H1 (cell line): ENCODE measurements around the gene SYP. TPM values are rescaled to one million over a fixed set of nuclear protein-coding genes. Genes with fewer than 3 reads are reported as not detected.

Experiments used
- CTCF ChIA-PET: fragments of 300-600 bp; sonication (Branson Sonifier 250); formaldehyde crosslinking; loops from one replicate; lab custom pipeline; 2021; ENCODE audit not compliant: partially characterized antibody; lab: Charles Lee
- POLR2A ChIA-PET: fragments of 300-600 bp; sonication (Branson Sonifier 250); formaldehyde crosslinking; loops from one replicate; lab custom pipeline; 2021; ENCODE audit warnings: inconsistent platforms; ENCODE audit not compliant: partially characterized antibody; lab: Charles Lee
- DNase-seq, 2 experiments: peaks; one replicate each; pipeline versions ENCODE4 v3.0.0 to v3.0.0-alpha.2; 2010 to 2022; ENCODE audit warnings: low spot score in 2 of 2, low read depth in 1 of 2, mixed read lengths in 1 of 2
- FAIRE-seq: peaks from 2 replicates; lab custom pipeline; 2011; peaks lifted over from hg19 to GRCh38; lab: Jason Lieb, UNC
- H2AFZ ChIP-seq: 2 replicates; pipeline ENCODE4 v1.8.1; 2012; ENCODE audit warnings: low read length, inconsistent platforms
- H2AK5ac ChIP-seq: 2 replicates; pipeline ENCODE4 v1.6.1; 2013; ENCODE audit warnings: low read depth, low read length
- H2BK120ac ChIP-seq: replicated peaks from 2 replicates; pipeline ENCODE3; 2013; ENCODE audit warnings: low read depth, low read length, inconsistent platforms
- H2BK12ac ChIP-seq: 2 replicates; pipeline ENCODE4 v1.6.1; 2013; ENCODE audit warnings: low read depth, low read length
- H2BK15ac ChIP-seq: 2 replicates; pipeline ENCODE4 v1.6.1; 2013; ENCODE audit warnings: low read length
- H2BK20ac ChIP-seq: 2 replicates; pipeline ENCODE4 v1.6.1; 2013; ENCODE audit warnings: low read length
- H2BK5ac ChIP-seq: 2 replicates; pipeline ENCODE4 v1.6.1; 2013; ENCODE audit warnings: low read depth, low read length
- H3K14ac ChIP-seq: 2 replicates; pipeline ENCODE4 v1.6.1; 2013; ENCODE audit warnings: inconsistent platforms; ENCODE audit not compliant: insufficient read length
- H3K18ac ChIP-seq: 2 replicates; pipeline ENCODE4 v1.6.1; 2013; ENCODE audit warnings: low read length; ENCODE audit errors: extremely low read depth
- H3K23ac ChIP-seq: 2 replicates; pipeline ENCODE4 v1.6.1; 2013; ENCODE audit warnings: inconsistent platforms; ENCODE audit not compliant: insufficient read length
- H3K23me2 ChIP-seq: 2 replicates; pipeline ENCODE4 v1.6.1; 2013; ENCODE audit warnings: low read depth, low read length
- H3K27ac ChIP-seq: 2 replicates; pipeline ENCODE4 v1.6.1; 2011; ENCODE audit warnings: low read depth, low read length, inconsistent platforms
- H3K27me3 ChIP-seq, 4 experiments: replicated peaks in 1 of 4; 1 replicate in 1 of 4; 2 replicates in 3 of 4; pipeline versions ENCODE4 v1.6.1 to v1.8.1; 2011 to 2013; ENCODE audit warnings: low read length in 3 of 4, mild to moderate bottlenecking in 3 of 4, inconsistent platforms in 2 of 4, mixed read lengths in 2 of 4, moderate library complexity in 1 of 4; ENCODE audit not compliant: control insufficient read depth in 3 of 4, insufficient read depth in 3 of 4; ENCODE audit errors: extremely low read depth in 1 of 4
- H3K36me3 ChIP-seq, 4 experiments: 2 replicates each; pipeline versions ENCODE4 v1.6.1 to v1.8.1; 2011 to 2013; ENCODE audit warnings: mild to moderate bottlenecking in 4 of 4, low read length in 3 of 4, moderate library complexity in 2 of 4, control low read depth in 1 of 4, inconsistent platforms in 1 of 4; ENCODE audit not compliant: insufficient read depth in 4 of 4, control insufficient read depth in 2 of 4
- H3K4ac ChIP-seq: replicated peaks from 2 replicates; pipeline ENCODE3; 2013; ENCODE audit warnings: low read length, low read depth, mixed read lengths, inconsistent platforms; ENCODE audit not compliant: insufficient read length
- H3K4me1 ChIP-seq, 4 experiments: replicated peaks in 1 of 4; 1 replicate in 1 of 4; 2 replicates in 3 of 4; pipeline versions ENCODE4 v1.6.1 to v1.8.1; 2011 to 2013; ENCODE audit warnings: low read length in 3 of 4, inconsistent platforms in 2 of 4, mixed read lengths in 1 of 4; ENCODE audit not compliant: insufficient read depth in 4 of 4, control insufficient read depth in 3 of 4
- H3K4me2 ChIP-seq, 2 experiments: 2 replicates each; pipeline versions ENCODE4 v1.6.1 to v1.8.1; 2011 to 2013; ENCODE audit warnings: low read depth in 2 of 2, low read length in 2 of 2, control low read depth in 1 of 2, inconsistent platforms in 1 of 2, mild to moderate bottlenecking in 1 of 2; ENCODE audit not compliant: insufficient read depth in 1 of 2
- H3K4me3 ChIP-seq, 4 experiments: fragments of 200-600, 300-600 bp in 1 of 4; sonication (generic), shearing (Covaris generic), sonication (Bioruptor Twin) in 1 of 4; 2 replicates each; pipeline versions ENCODE4 v1.5.1 to v1.8.1; 2011 to 2016; ENCODE audit warnings: low read length in 4 of 4, low read depth in 3 of 4, control low read depth in 2 of 4, inconsistent platforms in 2 of 4, mild to moderate bottlenecking in 2 of 4, mixed read lengths in 1 of 4, moderate library complexity in 1 of 4; ENCODE audit not compliant: insufficient read depth in 2 of 4; ENCODE audit errors: extremely low read depth in 1 of 4
- H3K56ac ChIP-seq: replicated peaks from 2 replicates; pipeline ENCODE3; 2013; ENCODE audit warnings: low read depth, mild to moderate bottlenecking, mixed read lengths, low read length, inconsistent platforms; ENCODE audit not compliant: insufficient read length
- H3K79me1 ChIP-seq: 2 replicates; pipeline ENCODE4 v1.6.1; 2013; ENCODE audit warnings: low read depth, low read length, control low read depth
- H3K79me2 ChIP-seq, 2 experiments: 2 replicates each; pipeline versions ENCODE4 v1.6.1 to v1.8.1; 2012 to 2013; ENCODE audit warnings: low read length in 2 of 2, mild to moderate bottlenecking in 2 of 2, inconsistent platforms in 1 of 2; ENCODE audit not compliant: insufficient read depth in 2 of 2, control insufficient read depth in 1 of 2
- H3K9ac ChIP-seq, 4 experiments: replicated peaks in 1 of 4; 1 replicate in 1 of 4; 2 replicates in 3 of 4; pipeline versions ENCODE4 v1.6.1 to v1.8.1; 2011 to 2013; ENCODE audit warnings: low read depth in 3 of 4, low read length in 3 of 4, control low read depth in 2 of 4, mild to moderate bottlenecking in 2 of 4, moderate library complexity in 2 of 4, inconsistent platforms in 1 of 4; ENCODE audit errors: extremely low read depth in 1 of 4
- H3K9me3 ChIP-seq, 2 experiments: 2 replicates each; pipeline versions ENCODE4 v1.6.1 to v1.8.1; 2012 to 2013; ENCODE audit warnings: mild to moderate bottlenecking in 2 of 2, moderate library complexity in 2 of 2, control low read depth in 1 of 2, inconsistent platforms in 1 of 2, low read depth in 1 of 2, low read length in 1 of 2, mixed read lengths in 1 of 2; ENCODE audit not compliant: insufficient read depth in 2 of 2
- H4K20me1 ChIP-seq, 2 experiments: replicated peaks in 1 of 2; 2 replicates each; pipeline versions ENCODE3 to v1.8.1; 2011 to 2013; ENCODE audit warnings: inconsistent platforms in 2 of 2, low read length in 2 of 2, mild to moderate bottlenecking in 1 of 2; ENCODE audit not compliant: insufficient read depth in 2 of 2, control insufficient read depth in 1 of 2
- H4K5ac ChIP-seq: 2 replicates; pipeline ENCODE4 v1.6.1; 2013; ENCODE audit warnings: low read length, low read depth, mixed read lengths, inconsistent platforms; ENCODE audit not compliant: insufficient read length
- H4K8ac ChIP-seq: 2 replicates; pipeline ENCODE4 v1.8.0; 2013; ENCODE audit warnings: mild to moderate bottlenecking, moderate library complexity, low read length, inconsistent platforms; ENCODE audit not compliant: insufficient read depth; ENCODE audit errors: extremely low read depth
- H4K91ac ChIP-seq: replicated peaks from 2 replicates; pipeline ENCODE3; 2013; ENCODE audit warnings: low read length, mixed read lengths, inconsistent platforms; ENCODE audit not compliant: insufficient read length
- CREB1 ChIP-seq: IDR thresholded peaks from 2 replicates; pipeline ENCODE4 v1.6.1; 2012; ENCODE audit warnings: inconsistent platforms
- POLR2A ChIP-seq, 2 experiments: IDR thresholded peaks; 1 replicate in 1 of 2; 2 replicates in 1 of 2; pipeline ENCODE4 v1.6.1; 2011; ENCODE audit warnings: low read depth in 2 of 2, low read length in 2 of 2, mild to moderate bottlenecking in 2 of 2; ENCODE audit errors: control extremely low read depth in 1 of 2
- POLR2AphosphoS5 ChIP-seq: IDR thresholded peaks from 2 replicates; pipeline ENCODE4 v1.6.1; 2011; ENCODE audit warnings: low read depth, low read length
- RAD21 ChIP-seq, 2 experiments: IDR thresholded peaks in 1 of 2; conservative IDR thresholded peaks in 1 of 2; 2 replicates each; pipeline ENCODE4 v1.6.1; 2011; ENCODE audit warnings: low read depth in 2 of 2, low read length in 2 of 2, improper control_type of control experiment in 1 of 2, inconsistent platforms in 1 of 2, mild to moderate bottlenecking in 1 of 2, moderate library complexity in 1 of 2
- RFX5 ChIP-seq: IDR thresholded peaks from 2 replicates; pipeline ENCODE4 v1.6.1; 2011; ENCODE audit warnings: low read depth, low read length, improper control_type of control experiment, borderline replicate concordance
- TAF1 ChIP-seq: IDR thresholded peaks from 2 replicates; pipeline ENCODE4 v1.6.1; 2011; ENCODE audit warnings: mild to moderate bottlenecking, low read depth, low read length
- TAF7 ChIP-seq: optimal IDR thresholded peaks from 2 replicates; pipeline ENCODE3; 2011; ENCODE audit warnings: low read depth, mild to moderate bottlenecking, inconsistent platforms, low read length, moderate library complexity, borderline replicate concordance
- TBP ChIP-seq: IDR thresholded peaks from 2 replicates; pipeline ENCODE4 v1.6.1; 2011; ENCODE audit warnings: low read depth, low read length, improper control_type of control experiment
- TCF12 ChIP-seq: IDR thresholded peaks from 2 replicates; pipeline ENCODE4 v1.6.1; 2011; ENCODE audit warnings: low read depth, mild to moderate bottlenecking, low read length
- WGBS, 2 experiments: shearing (Covaris generic) in 1 of 2; methylation state at CpG; one replicate each; pipeline versions ENCODE4 v1.1.6 to v1.1.7; 2013 to 2015; ENCODE audit warnings: low lambda C conversion rate in 2 of 2, mixed read lengths in 2 of 2, inconsistent platforms in 1 of 2, low coverage in 1 of 2, missing lambda C conversion rate in 1 of 2; ENCODE audit not compliant: insufficient replicate concordance in 2 of 2, insufficient coverage in 1 of 2, insufficient read length in 1 of 2; ENCODE audit errors: extremely low coverage in 1 of 2, missing lambda C conversion rate in 1 of 2; 5-methylcytosine and 5-hydroxymethylcytosine counted together
- polyA plus RNA-seq, 7 experiments: library from polyadenylated mRNA; depleted of rRNA in 3 of 7; stranded (reverse) in 5 of 7; unstranded in 2 of 7; fragments of >200 nt in 5 of 7; fragments of 200-250 nt in 2 of 7; gene quantifications; 1 replicate in 5 of 7; 2 replicates in 1 of 7; 4 replicates in 1 of 7; pipeline versions ENCODE4 v1.2.1 to v1.2.3, GENCODE V29; 2011 to 2013; ENCODE audit warnings: missing spikeins in 2 of 7, mixed read lengths in 2 of 7
- total RNA-seq: library from RNA; stranded (reverse); fragmentation: NEBNext Ultra II Directional; extraction: Animal tissue kit (Norgen Biotek cat#: 25700); gene quantifications from 2 replicates; pipeline ENCODE4 v1.2.1, GENCODE V29; 2021

Gene SYP
- total and polyA plus RNA-seq, 2 of the 8 experiments (the other 6 are each of a cell fraction or from before 2014, with no cell fraction given) = 4.3 to 10.8 TPM

DNA sequence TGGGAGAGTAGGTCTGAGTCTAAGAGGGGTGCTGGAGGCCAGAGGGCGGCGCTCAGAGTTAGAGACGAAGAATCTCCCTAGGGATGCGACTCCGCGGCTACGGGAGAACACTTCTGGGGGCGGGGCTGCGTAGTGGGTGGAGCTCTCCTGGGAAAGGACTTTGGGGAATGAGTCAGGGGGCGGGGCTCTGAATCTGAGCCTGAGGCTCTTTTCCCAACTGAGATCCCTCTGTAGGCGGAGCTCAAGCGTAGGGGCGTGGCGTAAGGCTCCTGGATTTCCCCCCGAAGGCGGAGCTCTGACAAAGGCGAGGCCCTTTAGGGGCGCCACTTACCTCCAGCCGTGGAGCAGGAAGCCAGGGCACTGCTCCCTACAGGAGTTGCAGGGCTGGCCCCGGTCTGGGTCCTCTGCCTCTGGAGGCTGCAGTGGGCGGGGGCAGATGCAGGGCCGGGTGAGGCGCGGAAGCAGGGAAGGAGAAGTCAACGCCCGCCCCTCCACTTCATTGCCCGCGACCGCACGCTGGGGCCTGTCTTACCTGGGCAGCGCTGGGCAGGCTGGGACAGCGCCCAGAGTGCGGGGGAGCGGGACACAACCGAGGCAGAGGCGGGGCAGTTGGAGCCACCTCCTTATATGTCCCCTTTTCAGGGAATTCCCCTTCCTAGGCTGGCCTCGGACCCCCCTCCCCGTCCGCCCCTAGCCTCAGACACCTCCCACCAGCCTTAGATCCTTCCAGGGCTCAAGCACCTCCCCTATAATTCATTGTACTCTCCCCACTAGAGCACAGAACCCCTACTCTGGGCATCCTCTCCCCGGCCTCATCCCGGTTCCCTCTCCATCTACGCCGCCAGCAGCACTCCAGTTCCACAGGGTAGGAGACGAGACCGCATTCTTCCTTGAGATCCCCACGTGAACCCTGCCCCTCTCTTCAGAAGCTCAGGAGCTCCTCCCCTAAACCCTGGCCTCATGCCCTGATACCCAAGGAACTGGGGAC is 15.4 kb downstream of the SYP start:
- Histone ChIP-seq H3K4me2 (peak overlapping the region; percentile 68 to 69), H3K23me2 (peaks cover 7% of the 10 kb centered on the region; the same call in 1 of the 2 replicates), H2AK5ac (no peak overlapping the region), H3K56ac (no peak overlapping the region), H2BK5ac (no peak overlapping the region), H3K36me3 (peaks cover 0 to 9% (median 2%) of the 10 kb centered on the region in 4 experiments; a peak in 4 of 8 replicates), H2BK15ac (no peak overlapping the region), H3K4ac (no peak overlapping the region), H3K27me3 (no peaks in the 10 kb centered on the region), H2BK120ac (no peak overlapping the region), H3K4me3 (peak overlapping the region; percentile 19 to 75 (median 22); a peak in 7 of 8 replicates), H3K9ac (peak overlapping the region in 1 of 4 experiments; percentile 3; a peak in 1 of 7 replicates), H3K18ac (no peak overlapping the region), H3K79me2 (no peaks in the 10 kb centered on the region), H3K9me3 (no peaks in the 10 kb centered on the region), H4K91ac (no peak overlapping the region), H2AFZ (no peak overlapping the region), H2BK20ac (no peak overlapping the region), H2BK12ac (no peak overlapping the region), H3K4me1 (peaks cover 0 to 6% (median 5%) of the 10 kb centered on the region in 4 experiments; a peak in 3 of 7 replicates), H4K8ac (peak overlapping the region; percentile 16; the same call in 1 of the 2 replicates), H3K79me1 (no peaks in the 10 kb centered on the region), H4K20me1 (peaks cover 0 to 2% of the 10 kb centered on the region in 2 experiments), H3K27ac (no peak overlapping the region; the same call in 1 of the 2 replicates), H3K14ac (no peak overlapping the region), H4K5ac (peak overlapping the region; percentile 40), H3K23ac (no peak overlapping the region)
- POLR2A ChIA-PET = interaction anchor here (0.6 to 1.6 kb wide), 3 partner anchors 12 to 74 kb away, joined by 3 to 4 read pairs (median 3); partner anchors contain the start of gene PLP2
- FAIRE-seq (peak; percentile 97), DNase-seq (peak; percentile 81 to 94)
- TF ChIP-seq CREB1 (0 out of 2 replicates have a peak, but pooled peaks have one; percentile 15), TBP (peak; percentile 53; the same call in 1 of the 2 replicates), POLR2A (IDR thresholded peaks at IDR 0.05; ENCODE audit: control extremely low read depth in 1 of 2, low read depth in 2 of 2, low read length in 2 of 2) (peak in 1 of 2 experiments; percentile 71; a peak in 2 of 3 replicates), RFX5 (no peak), POLR2AphosphoS5 (0 out of 2 replicates have a peak, but pooled peaks have one; percentile 50), TAF7 (peak; percentile 60), RAD21 (IDR thresholded peaks at IDR 0.05 in 1 of 2, conservative IDR thresholded peaks at IDR 0.05 in 1 of 2; ENCODE audit: low read depth in 2 of 2, low read length in 2 of 2) (peak; percentile 27 to 38; a peak in 2 of 4 replicates), TCF12 (no peak), TAF1 (peak; percentile 70)
- WGBS, 2 experiments = 5% methylated on average over 19 of the region's 46 CpGs; no CpG with 5 or more reads in 1 of the 2 experiments
- CTCF ChIA-PET = interaction anchor here (0.6 to 0.7 kb wide), 3 partner anchors 18 to 447 kb away, joined by 3 to 4 read pairs (median 3); no protein-coding TSS in a partner anchor
